Activated T-cell treated with anti-CD3 and anti-CD28 coated beads for 1 hour (primary cell): ENCODE measurements around the gene VSIG10L.

Experiments used
- DNase-seq: peaks from one replicate; pipeline ENCODE4 v3.0.0-alpha.2; 2020; ENCODE audit warnings: low read depth

The VSIG10L gene

DNA sequence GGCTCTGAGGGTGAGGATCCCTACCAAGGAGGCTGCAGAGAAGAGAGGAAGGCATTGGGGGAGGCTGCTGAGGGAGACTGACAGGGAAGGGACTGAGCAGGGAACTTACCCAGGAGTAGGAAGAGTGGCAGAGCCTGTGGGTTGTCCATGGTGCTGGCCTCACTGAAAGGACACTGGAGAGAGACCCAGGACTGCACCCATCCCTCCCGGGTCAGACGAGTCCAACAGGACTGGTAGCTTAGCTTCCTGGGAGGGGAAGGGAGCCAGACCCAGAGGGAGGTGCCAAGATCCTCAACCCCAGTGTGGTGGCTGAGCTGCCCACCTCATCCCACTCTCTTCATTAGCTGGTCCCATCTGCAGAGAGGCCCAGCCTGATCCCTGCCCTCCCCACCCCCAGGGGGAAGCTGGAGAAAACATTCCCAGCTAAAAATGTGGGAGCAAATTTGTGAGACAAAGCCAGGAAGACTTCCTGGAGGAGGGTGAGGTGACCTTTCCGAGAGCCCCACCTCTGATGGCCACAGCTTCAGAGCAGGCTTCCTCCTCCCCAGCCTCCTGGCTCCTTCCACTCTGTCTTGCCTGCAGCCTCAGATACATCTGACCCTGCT, at the start of gene VSIG10L:
Gene VSIG10L (minus strand): TSS at position 164 of the 605 bp plus-strand sequence. CDS start 15 bp downstream, at position 149.
- DNase-seq, result no peak

- no peak for DNase-seq
These were observed 49.2 kb upstream of the VSIG10L start for GRCh38 chr19:51391073-51391611.

GRCh38 chr19:51389143-51389542, 47.2 kb upstream of the VSIG10L start:
- no peak for DNase-seq

GRCh38 chr19:51387924-51388389, 46.0 kb upstream of the VSIG10L start, which contains the start of gene LIM2:
Gene LIM2, minus strand, starts transcription at chr19:51387974. Its CDS starts 531 bp downstream, at chr19:51387443.
- DNase-seq, result no peak

- DNase-seq, result no peak
These were observed 45.1 kb upstream of the VSIG10L start for GRCh38 chr19:51386882-51387520.

GRCh38 chr19:51382004-51382403, 40.1 kb upstream of the VSIG10L start:
- DNase-seq, result no peak

DNA sequence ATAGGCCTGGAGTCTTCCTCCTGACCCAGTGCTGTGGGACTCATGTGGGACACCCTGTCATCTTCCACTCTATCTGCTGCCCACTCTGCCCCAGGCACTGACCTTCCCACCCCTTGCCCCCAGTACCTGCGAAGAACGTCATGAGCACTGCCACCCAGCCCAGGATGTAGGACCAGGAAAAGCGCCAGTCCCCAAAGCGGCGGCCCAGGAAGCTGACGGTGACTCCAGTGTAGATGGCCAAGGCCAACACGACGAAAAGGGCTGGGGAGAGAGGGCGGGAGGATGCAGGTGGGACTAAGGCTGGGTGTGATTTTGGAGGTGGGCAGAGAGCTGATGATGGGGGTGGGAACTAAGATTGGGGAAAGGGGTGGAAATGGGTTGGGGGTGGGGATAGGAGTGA, 38.4 kb upstream of the VSIG10L start:
- no peak for DNase-seq

DNA sequence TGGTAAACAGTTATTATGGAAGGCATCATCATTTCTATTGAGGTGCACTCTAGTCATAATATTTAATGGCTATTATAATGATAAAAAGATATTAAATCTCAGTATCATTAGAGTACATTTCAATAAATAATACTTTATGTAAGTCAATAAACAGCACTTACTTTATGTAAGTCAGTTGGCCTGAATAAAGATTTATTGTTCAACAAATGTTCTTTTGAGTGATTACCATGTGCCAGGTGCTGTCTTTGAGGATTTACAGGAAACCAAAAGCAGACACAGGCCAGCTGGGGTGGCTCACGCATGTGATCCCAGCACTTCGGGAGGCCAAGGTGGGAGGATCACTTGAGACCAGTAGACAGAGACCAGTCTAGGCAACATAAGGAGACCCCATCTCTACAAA, 35.5 kb upstream of the VSIG10L start:
- DNase-seq, result no peak

GRCh38 chr19:51375504-51376221, 33.7 kb upstream of the VSIG10L start:
- DNase-seq, result no peak

DNA sequence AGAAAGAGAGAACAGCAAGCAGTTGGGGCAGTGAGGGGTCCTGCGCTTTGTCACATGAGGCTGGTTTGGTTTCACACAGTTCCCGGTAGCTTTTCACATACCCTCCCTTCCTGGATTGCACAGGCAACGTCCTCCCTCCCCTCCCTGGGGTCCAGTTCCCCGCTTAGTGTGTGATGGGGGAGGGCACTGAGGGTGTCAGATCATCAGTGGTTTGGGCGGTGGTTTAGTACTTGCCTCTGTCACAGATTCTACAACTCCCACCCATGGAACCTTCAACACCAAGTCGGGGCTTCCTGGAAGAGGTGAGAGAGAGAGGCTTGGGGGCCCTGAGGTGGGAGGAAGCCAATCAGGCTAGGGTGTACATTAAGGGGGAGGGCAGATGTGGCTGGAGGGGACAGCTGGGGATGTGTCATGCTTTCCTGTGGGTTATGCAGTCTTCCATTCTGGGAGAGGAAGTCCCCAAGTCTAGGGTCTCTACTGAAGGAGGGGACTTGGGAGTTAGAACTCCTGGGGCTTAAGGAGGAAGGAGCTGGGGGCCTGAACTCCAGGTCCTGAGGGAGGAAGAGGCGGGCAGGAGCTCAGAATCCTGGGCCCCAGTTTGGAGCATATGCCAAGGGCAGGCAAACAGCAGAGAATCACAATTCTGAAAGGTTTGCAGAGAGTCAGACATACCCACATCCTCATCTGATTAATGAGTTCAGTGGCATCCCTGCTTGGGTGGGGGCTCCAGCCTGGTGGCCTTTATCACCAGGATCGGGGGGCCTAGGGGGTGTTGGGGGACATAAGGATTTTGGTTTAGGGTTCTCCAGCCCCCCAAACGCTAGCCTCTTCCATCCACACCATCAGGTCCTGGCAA, 30.9 kb upstream of the VSIG10L start, which contains the start of gene NKG7:
Gene NKG7 (minus strand): TSS at position 6 of the 856 bp plus-strand sequence. CDS start 119 bp downstream, outside the sequence.
- DNase-seq, result peak; percentile 51

DNA sequence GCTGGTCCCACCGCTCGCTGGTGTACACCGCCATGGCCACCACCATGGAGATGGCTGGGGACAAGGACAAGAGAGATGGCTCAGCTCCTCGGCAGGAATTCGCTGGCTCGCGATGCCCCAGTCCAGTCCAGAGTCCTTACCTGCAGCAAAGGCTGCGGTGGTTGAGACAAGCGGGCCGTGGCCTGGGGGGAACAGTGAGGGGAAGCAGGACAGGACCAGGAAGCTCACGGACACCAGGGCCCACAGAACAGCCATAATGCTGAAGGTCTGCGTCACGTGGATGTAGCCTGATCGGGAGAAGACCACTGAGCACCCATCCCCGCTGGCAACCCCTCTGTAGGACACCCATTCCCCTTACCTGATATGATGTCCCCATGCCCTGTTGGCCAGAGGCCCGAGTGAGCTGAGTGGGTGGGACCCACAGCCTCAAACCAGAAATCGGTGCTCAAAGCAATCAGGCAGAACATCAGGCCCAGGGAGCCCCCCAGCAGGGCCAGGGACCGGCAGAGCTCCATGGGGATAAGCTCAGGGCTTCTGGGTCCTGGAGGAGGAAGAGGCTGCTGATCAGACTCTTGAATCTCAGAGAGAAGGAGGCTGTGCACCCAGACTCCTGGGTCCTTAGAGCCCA, 30.2 kb upstream of the VSIG10L start:
- DNase-seq, result no peak

GRCh38 chr19:51371186-51371690, 29.3 kb upstream of the VSIG10L start:
- no peak for DNase-seq

GRCh38 chr19:51370230-51370629, 28.3 kb upstream of the VSIG10L start:
- DNase-seq, result no peak

- no peak for DNase-seq
These were observed 26.7 kb upstream of the VSIG10L start, which contains the start of gene CLDND2 for GRCh38 chr19:51368366-51369282. Gene CLDND2, minus strand, starts transcription at chr19:51369003. Its CDS starts 426 bp downstream, at chr19:51368577.

DNA sequence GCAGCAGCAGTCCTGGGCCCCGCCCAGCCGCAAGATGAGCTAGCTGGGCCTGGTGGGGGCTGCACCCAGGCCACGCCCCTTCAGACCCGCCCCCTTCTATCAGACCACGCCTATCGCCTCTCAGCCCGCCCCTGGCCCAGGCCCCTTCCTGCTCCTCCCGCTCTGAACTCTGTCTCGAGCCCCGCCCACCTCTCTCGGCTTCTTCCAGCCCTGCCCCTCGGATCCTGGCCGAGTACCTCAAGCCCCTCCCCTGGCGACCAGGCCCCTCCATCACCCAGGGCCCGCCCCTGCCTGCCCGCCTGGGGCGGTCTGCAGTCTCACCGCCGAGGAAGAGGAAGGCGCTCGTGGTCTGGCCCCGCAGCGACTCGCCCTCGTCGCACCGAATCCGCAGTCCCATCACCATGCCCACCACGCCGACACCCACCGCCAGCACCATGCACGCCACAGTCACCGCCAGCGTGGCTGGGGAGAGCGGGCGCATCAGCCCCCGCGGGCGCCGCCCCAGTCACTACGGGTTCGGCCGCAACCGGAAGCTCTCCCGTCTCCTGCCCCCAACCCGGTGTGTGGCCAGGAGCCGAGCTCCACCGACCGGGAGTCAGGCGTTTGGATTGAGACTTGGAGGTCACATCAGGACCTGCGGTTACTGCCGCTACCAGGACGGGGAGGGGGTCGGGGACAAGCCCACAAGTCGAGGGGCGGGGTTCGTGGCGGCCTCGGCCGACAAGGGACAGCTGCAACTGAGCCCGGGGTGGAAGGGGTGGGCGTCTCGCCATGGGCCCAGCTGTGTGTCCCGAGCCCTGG, 25.8 kb upstream of the VSIG10L start:
- DNase-seq, result peak; percentile 93

DNA sequence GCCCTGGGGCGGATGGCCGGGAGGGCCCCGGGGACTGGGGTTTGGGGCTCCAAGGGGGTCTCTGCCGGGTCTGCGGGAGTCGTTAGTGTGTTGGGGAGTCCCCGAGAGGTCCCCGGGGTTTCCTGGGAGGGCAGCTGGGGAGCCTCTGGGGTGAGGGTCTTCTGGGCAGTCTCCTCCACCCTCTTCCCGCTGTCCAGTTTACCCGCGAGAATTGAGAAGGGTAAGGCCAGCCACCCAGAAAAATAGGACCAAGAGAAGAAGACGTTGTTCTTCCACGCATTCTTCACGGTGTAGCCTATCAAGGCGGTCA, 25.3 kb upstream of the VSIG10L start:
- DNase-seq, result no peak

- DNase-seq, result peak; percentile 87
These were observed 24.7 kb upstream of the VSIG10L start for GRCh38 chr19:51366389-51367254.

DNA sequence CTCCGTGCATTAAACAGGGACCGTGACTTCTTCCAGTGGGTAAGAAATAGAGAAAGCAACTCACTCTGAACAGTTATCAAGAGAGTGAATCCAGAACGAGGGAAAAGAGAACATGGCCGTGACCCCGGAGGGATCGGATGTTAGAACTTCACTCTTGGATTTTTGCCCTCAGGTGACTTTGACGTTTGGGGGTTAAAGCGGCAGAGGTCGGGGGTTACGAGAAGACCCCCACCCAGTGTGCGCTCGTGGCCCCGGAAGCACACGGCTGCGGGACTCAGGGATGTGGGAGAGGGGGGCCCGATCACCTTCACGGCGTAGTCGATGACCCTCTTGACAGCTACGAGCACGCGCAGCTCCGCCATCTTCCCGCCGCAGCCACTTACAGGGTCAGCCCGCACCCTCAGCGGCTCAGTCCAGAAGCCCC, 24.0 kb upstream of the VSIG10L start, which contains the start of gene ETFB:
Gene ETFB (minus strand): TSS at position 424 of the 424 bp plus-strand sequence. CDS start 62 bp downstream, at position 362.
- no peak for DNase-seq
